Suprapubic skin (tissue), 4 donors: ENCODE data around the gene PRICKLE2. TPM values are rescaled to one million over a fixed set of nuclear protein-coding genes. Genes with fewer than 3 reads are reported as not detected.

Source experiments
- DNase-seq, 2 donors: peaks; one replicate each; pipeline ENCODE4 v3.0.0-alpha.2; 2019; ENCODE audit warnings: low spot score in 2 of 2
- H3K27ac ChIP-seq: fragments of 200-600 bp; sonication (generic); one replicate; pipeline ENCODE4 v1.5.1; 2019
- H3K27me3 ChIP-seq: fragments of 200-600 bp; sonication (generic); one replicate; pipeline ENCODE4 v1.5.1; 2019
- H3K36me3 ChIP-seq: fragments of 200-600 bp; sonication (generic); one replicate; pipeline ENCODE4 v1.5.1; 2019
- H3K4me1 ChIP-seq: fragments of 200-600 bp; sonication (generic); one replicate; pipeline ENCODE4 v1.5.1; 2019
- H3K4me3 ChIP-seq: fragments of 200-600 bp; sonication (generic); one replicate; pipeline ENCODE4 v1.5.1; 2019; ENCODE audit warnings: mild to moderate bottlenecking
- H3K9me3 ChIP-seq: fragments of 200-600 bp; sonication (generic); one replicate; pipeline ENCODE4 v1.5.1; 2019
- EP300 ChIP-seq: sonication (generic); formaldehyde crosslinking; IDR thresholded peaks from one replicate; pipeline ENCODE4 v1.6.1; 2017; ENCODE audit warnings: antibody characterized with exemption
- POLR2A ChIP-seq, 2 donors: fragments of 450-650 bp; IDR thresholded peaks; one replicate each; pipeline ENCODE4 v1.6.1; 2017; ENCODE audit warnings: antibody characterized with exemption in 2 of 2, mild to moderate bottlenecking in 2 of 2, moderate library complexity in 2 of 2
- POLR2AphosphoS5 ChIP-seq, 3 donors: sonication (generic); formaldehyde crosslinking; IDR thresholded peaks; one replicate each; pipeline ENCODE4 v1.6.1; 2017; ENCODE audit warnings: antibody characterized with exemption in 3 of 3
- WGBS: methylation state at CpG from one replicate; pipeline ENCODE4 v1.1.5; 2018; 5-methylcytosine and 5-hydroxymethylcytosine counted together
- total RNA-seq, 4 donors: library from RNA; depleted of rRNA; stranded (reverse); fragments of >200 nt; gene quantifications; one replicate each; pipeline ENCODE4 v1.1.0, GENCODE V29; 2016
- TF ChIP-seq, protein P1 (sequence below), 2 donors: fragments of 200-600 bp in 1 of 2; fragments of 450-650 bp in 1 of 2; sonication (generic) in 1 of 2; IDR thresholded peaks; one replicate each; pipeline ENCODE4 v1.5.1; 2016 to 2019; ENCODE audit warnings: antibody characterized with exemption in 2 of 2, mild to moderate bottlenecking in 1 of 2, moderate library complexity in 1 of 2

PRICKLE2 gene
- total RNA-seq, 4 donors from 2014 or later, result 6.7 to 14.5 (median 11.9) TPM

GRCh38 chr3:64054488-64054887 is 170.8 kb downstream of the PRICKLE2 start:
- Histone ChIP-seq H3K27me3 (no peaks in the 10 kb centered on the region), H3K4me1 (no peaks in the 10 kb centered on the region), H3K27ac (no peak overlapping the region), H3K9me3 (no peaks in the 10 kb centered on the region), H3K4me3 (no peak overlapping the region), H3K36me3 (no peaks in the 10 kb centered on the region)
- TF ChIP-seq POLR2A (IDR thresholded peaks at IDR 0.05) (no peak), EP300 (no peak), POLR2AphosphoS5 (IDR thresholded peaks at IDR 0.05) (no peak)
- TF ChIP-seq, protein P1, sequence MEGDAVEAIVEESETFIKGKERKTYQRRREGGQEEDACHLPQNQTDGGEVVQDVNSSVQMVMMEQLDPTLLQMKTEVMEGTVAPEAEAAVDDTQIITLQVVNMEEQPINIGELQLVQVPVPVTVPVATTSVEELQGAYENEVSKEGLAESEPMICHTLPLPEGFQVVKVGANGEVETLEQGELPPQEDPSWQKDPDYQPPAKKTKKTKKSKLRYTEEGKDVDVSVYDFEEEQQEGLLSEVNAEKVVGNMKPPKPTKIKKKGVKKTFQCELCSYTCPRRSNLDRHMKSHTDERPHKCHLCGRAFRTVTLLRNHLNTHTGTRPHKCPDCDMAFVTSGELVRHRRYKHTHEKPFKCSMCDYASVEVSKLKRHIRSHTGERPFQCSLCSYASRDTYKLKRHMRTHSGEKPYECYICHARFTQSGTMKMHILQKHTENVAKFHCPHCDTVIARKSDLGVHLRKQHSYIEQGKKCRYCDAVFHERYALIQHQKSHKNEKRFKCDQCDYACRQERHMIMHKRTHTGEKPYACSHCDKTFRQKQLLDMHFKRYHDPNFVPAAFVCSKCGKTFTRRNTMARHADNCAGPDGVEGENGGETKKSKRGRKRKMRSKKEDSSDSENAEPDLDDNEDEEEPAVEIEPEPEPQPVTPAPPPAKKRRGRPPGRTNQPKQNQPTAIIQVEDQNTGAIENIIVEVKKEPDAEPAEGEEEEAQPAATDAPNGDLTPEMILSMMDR (IDR thresholded peaks at IDR 0.05), result no peak
- DNase-seq, result no peak
- WGBS, result 51% methylated on average over 3 of the region's 3 CpGs

- 78% methylated on average over 3 of the region's 3 CpGs for WGBS
- Histone ChIP-seq H3K27me3 (no peaks in the 10 kb centered on the region), H3K4me3 (no peak overlapping the region), H3K27ac (no peak overlapping the region), H3K9me3 (no peaks in the 10 kb centered on the region), H3K36me3 (no peaks in the 10 kb centered on the region), H3K4me1 (no peaks in the 10 kb centered on the region)
- no peak for DNase-seq
- TF ChIP-seq POLR2A (IDR thresholded peaks at IDR 0.05) (no peak), POLR2AphosphoS5 (IDR thresholded peaks at IDR 0.05) (no peak), EP300 (no peak)
- TF ChIP-seq, protein P1 (IDR thresholded peaks at IDR 0.05), result no peak
These were observed 171.7 kb downstream of the PRICKLE2 start for GRCh38 chr3:64053581-64053980.

DNA sequence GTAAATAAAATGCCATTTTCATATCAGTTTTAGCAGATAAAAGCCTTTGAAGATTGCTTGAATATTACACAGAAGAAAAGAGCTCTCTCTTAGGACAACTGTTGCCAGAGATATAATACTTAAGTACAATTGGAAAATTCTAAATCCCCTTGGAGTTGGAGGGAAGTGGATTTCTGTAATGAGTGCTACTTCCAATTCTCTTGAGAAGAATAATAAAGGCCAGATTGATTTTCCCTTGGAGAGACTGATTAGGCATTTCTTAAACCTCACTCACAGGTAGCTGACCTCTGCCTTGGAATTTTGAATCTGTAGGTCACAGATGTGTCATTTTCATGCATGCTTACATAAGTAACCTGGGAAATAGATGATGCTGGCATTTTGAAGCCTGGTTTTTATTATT is 172.1 kb downstream of the PRICKLE2 start:
- TF ChIP-seq POLR2A (IDR thresholded peaks at IDR 0.05) (no peak), POLR2AphosphoS5 (IDR thresholded peaks at IDR 0.05) (no peak), EP300 (no peak)
- TF ChIP-seq, protein P1 (IDR thresholded peaks at IDR 0.05), result no peak
- no peak for DNase-seq
- Histone ChIP-seq H3K27ac (no peak overlapping the region), H3K4me1 (no peaks in the 10 kb centered on the region), H3K27me3 (no peaks in the 10 kb centered on the region), H3K9me3 (no peaks in the 10 kb centered on the region), H3K4me3 (no peak overlapping the region), H3K36me3 (no peaks in the 10 kb centered on the region)

DNA sequence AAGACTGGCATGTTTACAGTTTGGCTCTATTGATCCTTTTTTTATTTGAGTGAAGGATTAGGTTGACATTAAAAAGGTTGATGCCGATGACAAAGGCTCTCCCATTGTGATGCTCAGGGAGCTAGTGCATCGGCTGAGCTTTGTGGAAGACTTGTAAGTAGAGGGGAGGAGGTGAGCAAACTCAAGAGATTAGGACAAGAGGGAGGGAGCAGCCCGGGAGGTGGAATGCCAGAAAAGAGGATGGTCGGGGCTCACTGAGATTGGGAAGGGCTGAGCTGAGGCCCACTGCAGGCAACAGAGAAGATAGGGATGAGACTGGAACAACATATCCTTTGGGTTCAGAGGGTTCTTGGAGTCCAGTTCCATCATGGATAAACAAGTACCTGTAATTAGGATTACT is 175.4 kb downstream of the PRICKLE2 start:
- TF ChIP-seq, protein P1 (IDR thresholded peaks at IDR 0.05), result no peak
- 85% methylated on average over 4 of the region's 4 CpGs for WGBS
- no peak for DNase-seq
- no peaks in the 10 kb centered on the region for H3K27me3 ChIP-seq
- no peaks in the 10 kb centered on the region for H3K9me3 ChIP-seq
- no peak overlapping the region for H3K4me3 ChIP-seq
- H3K4me1 ChIP-seq, result no peaks in the 10 kb centered on the region
- no peak overlapping the region for H3K27ac ChIP-seq
- H3K36me3 ChIP-seq, result no peaks in the 10 kb centered on the region

GRCh38 chr3:64049136-64049535 is 176.1 kb downstream of the PRICKLE2 start:
- Histone ChIP-seq H3K4me1 (no peaks in the 10 kb centered on the region), H3K36me3 (no peaks in the 10 kb centered on the region), H3K9me3 (no peaks in the 10 kb centered on the region), H3K27me3 (no peaks in the 10 kb centered on the region), H3K4me3 (no peak overlapping the region), H3K27ac (no peak overlapping the region)
- no peak for DNase-seq
- 91% methylated on average over 3 of the region's 3 CpGs for WGBS
- TF ChIP-seq POLR2A (IDR thresholded peaks at IDR 0.05) (no peak), POLR2AphosphoS5 (IDR thresholded peaks at IDR 0.05) (no peak), EP300 (no peak)
- TF ChIP-seq, protein P1 (IDR thresholded peaks at IDR 0.05), result no peak
